Measurements from ENCODE around the gene SRBD1. TPM values are rescaled to one million over a fixed set of nuclear protein-coding genes. Genes with fewer than 3 reads are reported as not detected.

SRBD1 gene
- polyA plus RNA-seq, 2 of the 4 experiments (the other 2 are of a cell fraction) = 11.0 to 13.7 TPM

- ChIA-PET POLR2A (no interaction called here), CTCF (no interaction called here)
- WGBS (ENCODE audit: missing lambda C conversion rate) = 89% methylated on average over 1 of the region's 1 CpG
- Histone ChIP-seq H3K9me3 (no peaks in the 10 kb centered on the region), H3K4me3 (no peak overlapping the region), H3K4me1 (no peaks in the 10 kb centered on the region), H3K4me2 (no peak overlapping the region), H3K27ac (no peak overlapping the region)
- FAIRE-seq = no peak
- no peak for TF ChIP-seq HES2 (IDR thresholded peaks at IDR 0.05)
- TF ChIP-seq EP300 (IDR thresholded peaks at IDR 0.05) = no peak
- TF ChIP-seq CHD4 (IDR thresholded peaks at IDR 0.05; ENCODE audit: borderline replicate concordance) = no peak
- TF ChIP-seq CHD2 (IDR thresholded peaks at IDR 0.05; ENCODE audit: low read length, partially characterized antibody) = no peak
- no peak for TF ChIP-seq FOXS1 (CRISPR knock-in tag; IDR thresholded peaks at IDR 0.05)
- TF ChIP-seq ZFP36 (IDR thresholded peaks at IDR 0.05; ENCODE audit: borderline replicate concordance, partially characterized antibody) = no peak
- no peak for TF ChIP-seq CTCF (IDR thresholded peaks at IDR 0.05)
- TF ChIP-seq CBX2 (IDR thresholded peaks at IDR 0.05; ENCODE audit: borderline replicate concordance, low read depth) = no peak
- TF ChIP-seq MYC (IDR thresholded peaks at IDR 0.05; ENCODE audit: borderline replicate concordance, low read length) = no peak
- no peak for TF ChIP-seq ZC3H11A (IDR thresholded peaks at IDR 0.05)
- no peak for TF ChIP-seq HOXB13 (CRISPR knock-in tag; IDR thresholded peaks at IDR 0.05; ENCODE audit: low read depth)
- no peak for TF ChIP-seq CBX8 (IDR thresholded peaks at IDR 0.05)
- TF ChIP-seq ATOH8 (CRISPR knock-in tag; IDR thresholded peaks at IDR 0.05; ENCODE audit: low read depth) = no peak
- DNase-seq (ENCODE audit: low read depth in 1 of 2, low spot score in 1 of 2) = no peak
- ATAC-seq = no peak
These were observed 87.1 kb downstream of the SRBD1 start for GRCh38 chr2:45524016-45524415.

GRCh38 chr2:45518546-45518945 is 92.5 kb downstream of the SRBD1 start:
- WGBS (ENCODE audit: missing lambda C conversion rate) = 95% methylated on average over 2 of the region's 2 CpGs
- H3K4me1 ChIP-seq = no peaks in the 10 kb centered on the region
- ATAC-seq = no peak
- no peak for FAIRE-seq
- POLR2A ChIA-PET = no interaction called here
- CTCF ChIA-PET = interaction anchor here (0.9 kb wide), 1 partner anchor 8 kb away, joined by 3 read pairs; no protein-coding TSS in a partner anchor
- DNase-seq (ENCODE audit: low read depth in 1 of 2, low spot score in 1 of 2) = no peak
- no peak overlapping the region for H3K4me3 ChIP-seq
- no peak for TF ChIP-seq GATA3 (IDR thresholded peaks at IDR 0.05; ENCODE audit: borderline replicate concordance)
- no peak overlapping the region for H3K4me2 ChIP-seq
- no peak overlapping the region for H3K27ac ChIP-seq
- no peaks in the 10 kb centered on the region for H3K9me3 ChIP-seq

- ChIA-PET POLR2A (no interaction called here), CTCF (interaction anchor here (0.6 to 7.0 kb wide), 4 partner anchors 8 to 529 kb away, joined by 3 to 33 read pairs (median 8); no protein-coding TSS in a partner anchor)
- ATAC-seq (no peak), DNase-seq (ENCODE audit: low read depth in 1 of 2, low spot score in 1 of 2) (no peak), FAIRE-seq (no peak)
- no peaks in the 10 kb centered on the region for H3K4me1 ChIP-seq
- no peak overlapping the region for H3K4me3 ChIP-seq
- no peak overlapping the region for H3K27ac ChIP-seq
- 80% methylated on average over 9 of the region's 9 CpGs for WGBS (ENCODE audit: missing lambda C conversion rate)
- no peaks in the 10 kb centered on the region for H3K9me3 ChIP-seq
- H3K4me2 ChIP-seq = no peak overlapping the region
- no peak for TF ChIP-seq KDM5A (IDR thresholded peaks at IDR 0.05)
- no peak for TF ChIP-seq MAX (IDR thresholded peaks at IDR 0.05)
- TF ChIP-seq FOSB (CRISPR knock-in tag; IDR thresholded peaks at IDR 0.05) = no peak
- TF ChIP-seq POLR2A (IDR thresholded peaks at IDR 0.05; ENCODE audit: low read length) = no peak
- no peak for TF ChIP-seq PBX3 (IDR thresholded peaks at IDR 0.05)
- no peak for TF ChIP-seq RARB (CRISPR knock-in tag; IDR thresholded peaks at IDR 0.05)
- no peak for TF ChIP-seq NFE2L2 (conservative IDR thresholded peaks at IDR 0.05; ENCODE audit: low read length)
- no peak for TF ChIP-seq ZFP36 (IDR thresholded peaks at IDR 0.05; ENCODE audit: borderline replicate concordance, partially characterized antibody)
- TF ChIP-seq KDM1A (IDR thresholded peaks at IDR 0.05; ENCODE audit: low read depth) = no peak
- TF ChIP-seq NPAS2 (CRISPR knock-in tag; IDR thresholded peaks at IDR 0.05; ENCODE audit: borderline replicate concordance) = no peak
- no peak for TF ChIP-seq ELK1 (IDR thresholded peaks at IDR 0.05; ENCODE audit: low read depth, low read length)
- TF ChIP-seq POLR2AphosphoS2 (conservative IDR thresholded peaks at IDR 0.05; ENCODE audit: low read length) = no peak
- TF ChIP-seq EP300 (IDR thresholded peaks at IDR 0.05) = no peak
- TF ChIP-seq GATA3 (IDR thresholded peaks at IDR 0.05; ENCODE audit: borderline replicate concordance) = no peak
- TF ChIP-seq RFX5 (IDR thresholded peaks at IDR 0.05) = no peak
- no peak for TF ChIP-seq RNF2 (IDR thresholded peaks at IDR 0.05; ENCODE audit: borderline replicate concordance, low read depth)
- TF ChIP-seq USF2 (IDR thresholded peaks at IDR 0.05) = no peak
- TF ChIP-seq JUN (IDR thresholded peaks at IDR 0.05) = no peak
These were observed 100.2 kb downstream of the SRBD1 start for GRCh38 chr2:45510701-45511420.
